Body of pancreas (tissue), 4 donors: ENCODE results near the gene NUDCD2.

Experiments
- CTCF ChIP-seq, 7 experiments: fragments of 450-650 bp in 4 of 7; fragments of 200-600 bp in 3 of 7; sonication (generic) in 3 of 7; IDR thresholded peaks; one replicate each; pipeline ENCODE4 v1.5.1; 2016 to 2019; ENCODE audit warnings: antibody characterized with exemption in 7 of 7
- POLR2A ChIP-seq, 3 donors: fragments of 450-650 bp; IDR thresholded peaks; one replicate each; pipeline ENCODE4 v1.6.1; 2016; ENCODE audit warnings: antibody characterized with exemption in 3 of 3, mild to moderate bottlenecking in 2 of 3

DNA sequence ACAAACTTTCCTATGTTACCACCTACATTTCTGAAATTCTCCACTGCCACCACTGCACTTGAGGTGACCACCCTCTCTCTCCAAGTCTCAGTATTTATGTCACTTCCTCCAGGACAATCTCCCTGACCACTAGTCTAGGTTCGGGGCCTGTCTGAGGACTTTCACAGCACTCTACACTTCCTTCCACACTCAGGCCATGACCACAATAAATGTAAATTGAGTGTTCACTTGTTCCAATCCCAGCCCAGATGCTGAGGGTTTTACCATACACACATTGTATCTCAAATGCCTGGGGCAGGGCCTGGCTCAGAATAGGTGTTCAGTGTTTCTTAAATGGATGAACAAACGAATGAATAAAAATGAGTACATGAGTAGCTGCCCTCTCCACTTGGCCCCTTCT, 49.4 kb downstream of the NUDCD2 start:
- TF ChIP-seq CTCF (IDR thresholded peaks at IDR 0.05) (no peak), POLR2A (IDR thresholded peaks at IDR 0.05) (no peak)
